SK-N-SH treated with all-trans-retinoic acid at 6 μM for 48 hours (cell line): ENCODE results near the gene AGAP2.
"Not testable (repeated sequence)": the region's sequence is repeated elsewhere in the genome, so short reads cannot be mapped to it uniquely, and the experiment has no call there.

Source experiments
- ATAC-seq: fragments of 200-7000 bp; cut with Tn5 transposase; 3 replicates; pipeline ENCODE4 v1.9.1; 2020; ENCODE audit warnings: mild to moderate bottlenecking, moderate library complexity
- BACH2 ChIP-seq: fragments of 250-450 bp; sonication (Bioruptor Pico); IDR thresholded peaks from 2 replicates; pipeline ENCODE4 v1.9.0; 2021; ENCODE audit warnings: mild to moderate bottlenecking, borderline replicate concordance
- ESRRG ChIP-seq: fragments of 250-450 bp; sonication (Bioruptor Pico); IDR thresholded peaks from 2 replicates; pipeline ENCODE4 v1.6.1; 2021; ENCODE audit warnings: mild to moderate bottlenecking
- GLIS3 ChIP-seq: fragments of 250-450 bp; sonication (Bioruptor Pico); IDR thresholded peaks from 2 replicates; pipeline ENCODE4 v1.5.0; 2020; ENCODE audit warnings: mild to moderate bottlenecking, moderate library complexity
- ISL1 ChIP-seq: fragments of 250-450 bp; sonication (Bioruptor Pico); IDR thresholded peaks from 2 replicates; pipeline ENCODE4 v2.1.2; 2022; ENCODE audit warnings: mild to moderate bottlenecking, moderate library complexity
- OSR1 ChIP-seq: fragments of 250-450 bp; sonication (Bioruptor Pico); IDR thresholded peaks from 2 replicates; pipeline ENCODE4 v1.8.0; 2022; ENCODE audit warnings: moderate library complexity, mild to moderate bottlenecking, inconsistent platforms
- PPARA ChIP-seq: fragments of 250-450 bp; sonication (Bioruptor Pico); IDR thresholded peaks from 2 replicates; pipeline ENCODE4 v1.5.0; 2020; ENCODE audit warnings: mild to moderate bottlenecking, borderline replicate concordance
- RARB ChIP-seq: fragments of 250-450 bp; sonication (Bioruptor Pico); IDR thresholded peaks from 2 replicates; pipeline ENCODE4 v1.8.0; 2021; ENCODE audit warnings: mild to moderate bottlenecking, moderate library complexity
- TCF4 ChIP-seq: fragments of 250-450 bp; sonication (Bioruptor Pico); IDR thresholded peaks from 2 replicates; pipeline ENCODE4 v1.8.0; 2021; ENCODE audit warnings: mild to moderate bottlenecking, moderate library complexity, borderline replicate concordance
- TOX ChIP-seq: fragments of 250-450 bp; sonication (Bioruptor Pico); IDR thresholded peaks from 2 replicates; pipeline ENCODE4 v1.8.0; 2021; ENCODE audit warnings: mild to moderate bottlenecking, moderate library complexity, borderline replicate concordance
- ZC3H10 ChIP-seq: fragments of 250-450 bp; sonication (Bioruptor Pico); IDR thresholded peaks from 2 replicates; pipeline ENCODE4 v1.5.1; 2021; ENCODE audit warnings: mild to moderate bottlenecking, moderate library complexity
- ZFP3 ChIP-seq: fragments of 250-450 bp; sonication (Bioruptor Pico); IDR thresholded peaks from 2 replicates; pipeline ENCODE4 v1.5.0; 2020; ENCODE audit warnings: mild to moderate bottlenecking, moderate library complexity
- ZFP30 ChIP-seq: fragments of 450-650 bp; formaldehyde crosslinking; IDR thresholded peaks from 2 replicates; pipeline ENCODE4 v1.5.0; 2022; ENCODE audit warnings: mild to moderate bottlenecking, moderate library complexity
- ZNF565 ChIP-seq: fragments of 450-650 bp; formaldehyde crosslinking; conservative IDR thresholded peaks from 2 replicates; pipeline ENCODE4 v1.5.0; 2020; ENCODE audit warnings: low read depth, mild to moderate bottlenecking, moderate library complexity
- ZNF70 ChIP-seq: fragments of 450-650 bp; formaldehyde crosslinking; IDR thresholded peaks from 2 replicates; pipeline ENCODE4 v1.5.0; 2020; ENCODE audit warnings: mild to moderate bottlenecking, moderate library complexity
- TF ChIP-seq, protein P1 (sequence below): fragments of 250-450 bp; sonication (Bioruptor Pico); IDR thresholded peaks from 2 replicates; pipeline ENCODE4 v1.5.1; 2020; ENCODE audit warnings: low read depth, mild to moderate bottlenecking, moderate library complexity
- TF ChIP-seq, protein P2 (sequence below): fragments of 250-450 bp; sonication (Bioruptor Pico); IDR thresholded peaks from 2 replicates; pipeline ENCODE4 v1.8.0; 2020; ENCODE audit warnings: mild to moderate bottlenecking, moderate library complexity, borderline replicate concordance
- TF ChIP-seq, protein P3 (sequence below): fragments of 250-450 bp; sonication (Bioruptor Pico); IDR thresholded peaks from 2 replicates; pipeline ENCODE4 v1.5.1; 2021; ENCODE audit warnings: mild to moderate bottlenecking, moderate library complexity
- TF ChIP-seq, protein P4 (sequence below): fragments of 250-450 bp; sonication (Bioruptor Pico); IDR thresholded peaks from 2 replicates; pipeline ENCODE4 v1.8.0; 2021; ENCODE audit warnings: low read depth, mild to moderate bottlenecking, moderate library complexity, borderline replicate concordance

AGAP2 gene

DNA sequence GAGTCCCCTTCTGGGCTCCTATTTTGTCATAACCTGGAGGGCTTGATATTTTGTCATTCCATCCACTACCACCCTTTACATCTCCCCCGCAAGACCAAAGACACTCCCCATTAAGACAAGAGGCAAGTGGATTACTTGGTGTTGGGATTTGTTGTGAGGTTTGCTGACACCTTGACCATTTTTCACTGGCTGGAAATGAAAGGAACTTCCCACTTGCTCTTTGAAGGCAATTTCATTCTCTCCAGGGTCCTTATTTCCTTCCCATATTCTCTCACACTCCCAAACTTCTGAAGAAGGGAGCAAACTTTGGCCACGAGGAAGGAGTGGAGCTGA, 14.9 kb downstream of the AGAP2 start:
- ATAC-seq, result no peak
- TF ChIP-seq GLIS3 (no peak), RARB (CRISPR knock-in tag) (no peak), ZNF70 (CRISPR knock-in tag) (no peak), OSR1 (CRISPR knock-in tag) (no peak), TCF4 (CRISPR knock-in tag) (no peak), ISL1 (CRISPR knock-in tag) (no peak), ZFP3 (CRISPR knock-in tag) (no peak), BACH2 (CRISPR knock-in tag) (no peak), TOX (CRISPR knock-in tag) (no peak), ESRRG (CRISPR knock-in tag) (no peak), ZNF565 (CRISPR knock-in tag) (no peak), PPARA (CRISPR knock-in tag) (no peak)
- TF ChIP-seq, protein P1, sequence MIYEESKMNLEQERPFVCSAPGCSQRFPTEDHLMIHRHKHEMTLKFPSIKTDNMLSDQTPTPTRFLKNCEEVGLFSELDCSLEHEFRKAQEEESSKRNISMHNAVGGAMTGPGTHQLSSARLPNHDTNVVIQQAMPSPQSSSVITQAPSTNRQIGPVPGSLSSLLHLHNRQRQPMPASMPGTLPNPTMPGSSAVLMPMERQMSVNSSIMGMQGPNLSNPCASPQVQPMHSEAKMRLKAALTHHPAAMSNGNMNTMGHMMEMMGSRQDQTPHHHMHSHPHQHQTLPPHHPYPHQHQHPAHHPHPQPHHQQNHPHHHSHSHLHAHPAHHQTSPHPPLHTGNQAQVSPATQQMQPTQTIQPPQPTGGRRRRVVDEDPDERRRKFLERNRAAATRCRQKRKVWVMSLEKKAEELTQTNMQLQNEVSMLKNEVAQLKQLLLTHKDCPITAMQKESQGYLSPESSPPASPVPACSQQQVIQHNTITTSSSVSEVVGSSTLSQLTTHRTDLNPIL (CRISPR knock-in tag), result no peak
- TF ChIP-seq, protein P2, sequence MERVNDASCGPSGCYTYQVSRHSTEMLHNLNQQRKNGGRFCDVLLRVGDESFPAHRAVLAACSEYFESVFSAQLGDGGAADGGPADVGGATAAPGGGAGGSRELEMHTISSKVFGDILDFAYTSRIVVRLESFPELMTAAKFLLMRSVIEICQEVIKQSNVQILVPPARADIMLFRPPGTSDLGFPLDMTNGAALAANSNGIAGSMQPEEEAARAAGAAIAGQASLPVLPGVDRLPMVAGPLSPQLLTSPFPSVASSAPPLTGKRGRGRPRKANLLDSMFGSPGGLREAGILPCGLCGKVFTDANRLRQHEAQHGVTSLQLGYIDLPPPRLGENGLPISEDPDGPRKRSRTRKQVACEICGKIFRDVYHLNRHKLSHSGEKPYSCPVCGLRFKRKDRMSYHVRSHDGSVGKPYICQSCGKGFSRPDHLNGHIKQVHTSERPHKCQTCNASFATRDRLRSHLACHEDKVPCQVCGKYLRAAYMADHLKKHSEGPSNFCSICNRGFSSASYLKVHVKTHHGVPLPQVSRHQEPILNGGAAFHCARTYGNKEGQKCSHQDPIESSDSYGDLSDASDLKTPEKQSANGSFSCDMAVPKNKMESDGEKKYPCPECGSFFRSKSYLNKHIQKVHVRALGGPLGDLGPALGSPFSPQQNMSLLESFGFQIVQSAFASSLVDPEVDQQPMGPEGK (CRISPR knock-in tag), result no peak
- TF ChIP-seq, protein P3, sequence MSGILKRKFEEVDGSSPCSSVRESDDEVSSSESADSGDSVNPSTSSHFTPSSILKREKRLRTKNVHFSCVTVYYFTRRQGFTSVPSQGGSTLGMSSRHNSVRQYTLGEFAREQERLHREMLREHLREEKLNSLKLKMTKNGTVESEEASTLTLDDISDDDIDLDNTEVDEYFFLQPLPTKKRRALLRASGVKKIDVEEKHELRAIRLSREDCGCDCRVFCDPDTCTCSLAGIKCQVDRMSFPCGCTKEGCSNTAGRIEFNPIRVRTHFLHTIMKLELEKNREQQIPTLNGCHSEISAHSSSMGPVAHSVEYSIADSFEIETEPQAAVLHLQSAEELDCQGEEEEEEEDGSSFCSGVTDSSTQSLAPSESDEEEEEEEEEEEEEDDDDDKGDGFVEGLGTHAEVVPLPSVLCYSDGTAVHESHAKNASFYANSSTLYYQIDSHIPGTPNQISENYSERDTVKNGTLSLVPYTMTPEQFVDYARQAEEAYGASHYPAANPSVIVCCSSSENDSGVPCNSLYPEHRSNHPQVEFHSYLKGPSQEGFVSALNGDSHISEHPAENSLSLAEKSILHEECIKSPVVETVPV, result no peak

DNA sequence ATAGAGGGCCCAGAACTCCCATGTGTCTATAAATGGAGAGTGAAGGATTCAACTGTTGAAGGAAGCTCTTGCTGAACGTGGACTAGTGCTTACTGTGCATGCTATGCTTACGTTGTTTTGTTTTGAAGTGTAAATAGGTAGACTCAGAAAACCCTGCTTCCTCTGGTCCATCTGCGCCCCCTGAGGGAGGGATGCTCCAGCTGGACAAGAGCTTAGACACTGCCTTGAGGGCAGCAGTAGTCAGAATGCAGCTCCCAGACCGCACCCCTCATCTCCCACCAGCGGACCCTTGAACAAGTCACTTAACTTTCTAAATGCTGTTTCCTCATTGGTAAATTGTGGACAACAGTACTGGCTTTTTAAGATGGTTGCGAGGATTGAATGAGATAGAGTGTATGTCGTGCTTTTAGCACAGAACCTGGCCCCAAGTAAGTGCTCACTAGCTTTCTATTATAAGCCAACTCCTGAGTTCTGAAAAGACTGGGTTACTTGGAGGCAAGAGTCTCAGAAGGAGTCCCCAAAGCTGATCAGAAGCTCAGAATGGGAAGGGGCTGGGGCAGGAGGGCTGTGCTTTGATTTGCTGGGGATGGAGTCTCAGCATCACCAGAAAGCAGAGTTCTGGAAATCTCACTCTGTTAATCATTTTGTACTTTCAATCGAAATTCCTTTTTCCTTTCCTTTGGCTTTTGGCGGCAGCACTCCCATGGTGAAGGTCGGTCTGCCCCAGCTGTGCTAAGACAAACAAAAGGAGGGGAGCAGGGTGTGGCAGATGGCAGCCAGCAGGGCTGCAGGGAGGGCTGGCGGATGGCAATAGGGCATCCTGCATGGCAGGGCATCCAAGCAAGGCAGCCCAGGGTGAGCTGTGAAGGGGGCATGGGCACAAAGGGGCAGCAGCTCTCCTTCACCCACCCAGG, 15.6 kb downstream of the AGAP2 start:
- no peak for TF ChIP-seq ZC3H10
- no peak for TF ChIP-seq GLIS3
- TF ChIP-seq RARB (CRISPR knock-in tag), result no peak
- no peak for TF ChIP-seq OSR1 (CRISPR knock-in tag)
- TF ChIP-seq, protein P3, result no peak
- no peak for TF ChIP-seq ZFP30 (CRISPR knock-in tag)
- no peak for TF ChIP-seq BACH2 (CRISPR knock-in tag)
- TF ChIP-seq, protein P2 (CRISPR knock-in tag), result no peak
- TF ChIP-seq PPARA (CRISPR knock-in tag), result no peak
- TF ChIP-seq, protein P4, sequence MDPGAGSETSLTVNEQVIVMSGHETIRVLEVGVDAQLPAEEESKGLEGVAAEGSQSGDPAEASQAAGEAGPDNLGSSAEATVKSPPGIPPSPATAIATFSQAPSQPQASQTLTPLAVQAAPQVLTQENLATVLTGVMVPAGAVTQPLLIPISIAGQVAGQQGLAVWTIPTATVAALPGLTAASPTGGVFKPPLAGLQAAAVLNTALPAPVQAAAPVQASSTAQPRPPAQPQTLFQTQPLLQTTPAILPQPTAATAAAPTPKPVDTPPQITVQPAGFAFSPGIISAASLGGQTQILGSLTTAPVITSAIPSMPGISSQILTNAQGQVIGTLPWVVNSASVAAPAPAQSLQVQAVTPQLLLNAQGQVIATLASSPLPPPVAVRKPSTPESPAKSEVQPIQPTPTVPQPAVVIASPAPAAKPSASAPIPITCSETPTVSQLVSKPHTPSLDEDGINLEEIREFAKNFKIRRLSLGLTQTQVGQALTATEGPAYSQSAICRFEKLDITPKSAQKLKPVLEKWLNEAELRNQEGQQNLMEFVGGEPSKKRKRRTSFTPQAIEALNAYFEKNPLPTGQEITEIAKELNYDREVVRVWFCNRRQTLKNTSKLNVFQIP (CRISPR knock-in tag), result no peak
- TF ChIP-seq, protein P1 (CRISPR knock-in tag), result no peak
- no peak for ATAC-seq

DNA sequence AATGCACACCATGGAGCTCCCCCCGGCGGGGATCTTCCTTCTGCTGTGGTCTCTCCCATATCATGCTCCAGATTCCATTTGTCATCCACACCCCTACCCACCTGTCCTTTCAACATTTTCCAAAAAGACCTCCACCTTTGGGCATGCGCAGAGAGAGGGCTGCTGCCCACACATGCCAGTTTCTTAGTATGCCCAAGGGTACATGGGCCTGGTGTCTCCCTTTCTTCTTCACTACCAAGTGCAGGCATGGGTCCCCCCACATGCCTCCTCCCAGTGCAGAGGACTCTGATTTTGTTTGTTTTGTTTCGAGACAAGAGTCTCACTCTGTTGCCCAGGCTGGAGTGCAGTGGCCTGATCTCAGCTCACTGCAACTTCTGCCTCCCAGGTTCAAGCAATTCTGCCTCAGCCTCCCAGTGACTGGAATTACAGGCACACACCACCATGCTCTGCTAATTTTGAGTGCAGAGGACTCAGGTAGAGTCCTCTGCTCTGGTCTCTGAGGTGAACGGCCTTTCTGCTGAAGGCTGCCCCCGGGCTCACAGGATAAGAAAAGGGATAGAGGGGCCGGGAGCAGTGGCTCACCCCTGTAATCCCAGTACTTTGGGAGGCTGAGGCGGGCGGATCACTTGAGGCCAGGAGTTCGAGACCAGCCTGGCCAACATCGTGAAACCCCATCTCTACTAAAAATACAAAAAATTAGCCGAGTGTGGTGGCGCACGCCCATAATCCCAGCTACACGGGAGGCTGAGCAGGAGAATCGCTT, 16.5 kb downstream of the AGAP2 start:
- ATAC-seq, result not testable (repeated sequence)
